ENCODE measurements around the gene HS3ST2. TPM values are rescaled to one million over a fixed set of nuclear protein-coding genes. Genes with fewer than 3 reads are reported as not detected.

HS3ST2 gene
- polyA plus RNA-seq, 2 donors = 0.08 TPM

GRCh38 chr16:22912654-22913053 lies 98.7 kb downstream of the HS3ST2 start:
- no peaks in the 10 kb centered on the region for H3K9me3 ChIP-seq (ENCODE audit: control insufficient read depth in 2 of 2, insufficient read depth in 1 of 2, low read depth in 1 of 2, low read length in 1 of 2)
- H3K36me3 ChIP-seq (ENCODE audit: control insufficient read depth in 2 of 2, insufficient read depth in 2 of 2, low read length in 1 of 2) = no peaks in the 10 kb centered on the region
- no peaks in the 10 kb centered on the region for H3K27me3 ChIP-seq (ENCODE audit: control insufficient read depth in 1 of 2, insufficient read depth in 2 of 2, low read length in 2 of 2)
- H3K4me1 ChIP-seq (ENCODE audit: control insufficient read depth in 2 of 2, insufficient read depth in 2 of 2, low read length in 1 of 2) = no peaks in the 10 kb centered on the region
- WGBS, 2 donors = 49 to 66% methylated on average over 7 of the region's 7 CpGs
- no peak overlapping the region for H3K4me3 ChIP-seq (ENCODE audit: low read depth in 1 of 2, low read length in 2 of 2)
- no peak overlapping the region for H3K27ac ChIP-seq (ENCODE audit: low read depth in 2 of 2, low read length in 1 of 2)

GRCh38 chr16:22915003-22915402 lies 101.0 kb downstream of the HS3ST2 start:
- no peaks in the 10 kb centered on the region for H3K27me3 ChIP-seq (ENCODE audit: control insufficient read depth in 1 of 2, insufficient read depth in 2 of 2, low read length in 2 of 2)
- no peak overlapping the region for H3K27ac ChIP-seq (ENCODE audit: low read depth in 2 of 2, low read length in 1 of 2)
- H3K4me3 ChIP-seq (ENCODE audit: low read depth in 1 of 2, low read length in 2 of 2) = no peak overlapping the region
- no peaks in the 10 kb centered on the region for H3K9me3 ChIP-seq (ENCODE audit: control insufficient read depth in 2 of 2, insufficient read depth in 1 of 2, low read depth in 1 of 2, low read length in 1 of 2)
- WGBS, 2 donors = 88 to 90% methylated on average over 25 of the region's 25 CpGs
- no peaks in the 10 kb centered on the region for H3K4me1 ChIP-seq (ENCODE audit: control insufficient read depth in 2 of 2, insufficient read depth in 2 of 2, low read length in 1 of 2)
- no peaks in the 10 kb centered on the region for H3K36me3 ChIP-seq (ENCODE audit: control insufficient read depth in 2 of 2, insufficient read depth in 2 of 2, low read length in 1 of 2)

- 77 to 80% methylated on average over 3 of the region's 3 CpGs for WGBS, 2 donors
- Histone ChIP-seq H3K27me3 (ENCODE audit: control insufficient read depth in 1 of 2, insufficient read depth in 2 of 2, low read length in 2 of 2) (no peaks in the 10 kb centered on the region), H3K36me3 (ENCODE audit: control insufficient read depth in 2 of 2, insufficient read depth in 2 of 2, low read length in 1 of 2) (no peaks in the 10 kb centered on the region), H3K4me1 (ENCODE audit: control insufficient read depth in 2 of 2, insufficient read depth in 2 of 2, low read length in 1 of 2) (no peaks in the 10 kb centered on the region), H3K9me3 (ENCODE audit: control insufficient read depth in 2 of 2, insufficient read depth in 1 of 2, low read depth in 1 of 2, low read length in 1 of 2) (no peaks in the 10 kb centered on the region), H3K4me3 (ENCODE audit: low read depth in 1 of 2, low read length in 2 of 2) (no peak overlapping the region), H3K27ac (ENCODE audit: low read depth in 2 of 2, low read length in 1 of 2) (no peak overlapping the region)
Measured at GRCh38 chr16:22923491-22923890, 109.5 kb downstream of the HS3ST2 start.

- Histone ChIP-seq H3K27me3 (ENCODE audit: control insufficient read depth in 1 of 2, insufficient read depth in 2 of 2, low read length in 2 of 2) (no peaks in the 10 kb centered on the region), H3K27ac (ENCODE audit: low read depth in 2 of 2, low read length in 1 of 2) (no peak overlapping the region), H3K36me3 (ENCODE audit: control insufficient read depth in 2 of 2, insufficient read depth in 2 of 2, low read length in 1 of 2) (no peaks in the 10 kb centered on the region), H3K4me1 (ENCODE audit: control insufficient read depth in 2 of 2, insufficient read depth in 2 of 2, low read length in 1 of 2) (no peaks in the 10 kb centered on the region), H3K4me3 (ENCODE audit: low read depth in 1 of 2, low read length in 2 of 2) (no peak overlapping the region), H3K9me3 (ENCODE audit: control insufficient read depth in 2 of 2, insufficient read depth in 1 of 2, low read depth in 1 of 2, low read length in 1 of 2) (no peaks in the 10 kb centered on the region)
- WGBS, 2 donors = 46 to 48% methylated on average over 5 of the region's 5 CpGs
Measured at GRCh38 chr16:22924492-22924891, 110.5 kb downstream of the HS3ST2 start.

GRCh38 chr16:22926105-22926751 lies 112.3 kb downstream of the HS3ST2 start:
- Histone ChIP-seq H3K9me3 (ENCODE audit: control insufficient read depth in 2 of 2, insufficient read depth in 1 of 2, low read depth in 1 of 2, low read length in 1 of 2) (no peaks in the 10 kb centered on the region), H3K36me3 (ENCODE audit: control insufficient read depth in 2 of 2, insufficient read depth in 2 of 2, low read length in 1 of 2) (no peaks in the 10 kb centered on the region), H3K27me3 (ENCODE audit: control insufficient read depth in 1 of 2, insufficient read depth in 2 of 2, low read length in 2 of 2) (no peaks in the 10 kb centered on the region), H3K4me1 (ENCODE audit: control insufficient read depth in 2 of 2, insufficient read depth in 2 of 2, low read length in 1 of 2) (no peaks in the 10 kb centered on the region), H3K4me3 (ENCODE audit: low read depth in 1 of 2, low read length in 2 of 2) (no peak overlapping the region), H3K27ac (ENCODE audit: low read depth in 2 of 2, low read length in 1 of 2) (no peak overlapping the region)
- WGBS, 2 donors = 65 to 71% methylated on average over 10 of the region's 10 CpGs

- Histone ChIP-seq H3K27ac (ENCODE audit: low read depth in 2 of 2, low read length in 1 of 2) (no peak overlapping the region), H3K36me3 (ENCODE audit: control insufficient read depth in 2 of 2, insufficient read depth in 2 of 2, low read length in 1 of 2) (no peaks in the 10 kb centered on the region), H3K4me1 (ENCODE audit: control insufficient read depth in 2 of 2, insufficient read depth in 2 of 2, low read length in 1 of 2) (no peaks in the 10 kb centered on the region), H3K27me3 (ENCODE audit: control insufficient read depth in 1 of 2, insufficient read depth in 2 of 2, low read length in 2 of 2) (no peaks in the 10 kb centered on the region), H3K9me3 (ENCODE audit: control insufficient read depth in 2 of 2, insufficient read depth in 1 of 2, low read depth in 1 of 2, low read length in 1 of 2) (no peaks in the 10 kb centered on the region), H3K4me3 (ENCODE audit: low read depth in 1 of 2, low read length in 2 of 2) (no peak overlapping the region)
- WGBS, 2 donors = 35 to 45% methylated on average over 3 of the region's 3 CpGs
Measured at GRCh38 chr16:22927306-22927705, 113.3 kb downstream of the HS3ST2 start.

- Histone ChIP-seq H3K4me3 (ENCODE audit: low read depth in 1 of 2, low read length in 2 of 2) (no peak overlapping the region), H3K4me1 (ENCODE audit: control insufficient read depth in 2 of 2, insufficient read depth in 2 of 2, low read length in 1 of 2) (peaks cover 0 to 3% of the 10 kb centered on the region in 2 donors), H3K27me3 (ENCODE audit: control insufficient read depth in 1 of 2, insufficient read depth in 2 of 2, low read length in 2 of 2) (no peaks in the 10 kb centered on the region), H3K36me3 (ENCODE audit: control insufficient read depth in 2 of 2, insufficient read depth in 2 of 2, low read length in 1 of 2) (no peaks in the 10 kb centered on the region), H3K9me3 (ENCODE audit: control insufficient read depth in 2 of 2, insufficient read depth in 1 of 2, low read depth in 1 of 2, low read length in 1 of 2) (no peaks in the 10 kb centered on the region), H3K27ac (ENCODE audit: low read depth in 2 of 2, low read length in 1 of 2) (no peak overlapping the region)
- WGBS, 2 donors = 29 to 35% methylated on average over 5 of the region's 5 CpGs
Measured at GRCh38 chr16:22928882-22929435, 115.0 kb downstream of the HS3ST2 start.

GRCh38 chr16:22929461-22929860 lies 115.5 kb downstream of the HS3ST2 start:
- Histone ChIP-seq H3K9me3 (ENCODE audit: control insufficient read depth in 2 of 2, insufficient read depth in 1 of 2, low read depth in 1 of 2, low read length in 1 of 2) (no peaks in the 10 kb centered on the region), H3K27ac (ENCODE audit: low read depth in 2 of 2, low read length in 1 of 2) (no peak overlapping the region), H3K27me3 (ENCODE audit: control insufficient read depth in 1 of 2, insufficient read depth in 2 of 2, low read length in 2 of 2) (no peaks in the 10 kb centered on the region), H3K4me1 (ENCODE audit: control insufficient read depth in 2 of 2, insufficient read depth in 2 of 2, low read length in 1 of 2) (peaks cover 0 to 3% of the 10 kb centered on the region in 2 donors), H3K36me3 (ENCODE audit: control insufficient read depth in 2 of 2, insufficient read depth in 2 of 2, low read length in 1 of 2) (no peaks in the 10 kb centered on the region), H3K4me3 (ENCODE audit: low read depth in 1 of 2, low read length in 2 of 2) (no peak overlapping the region)
- WGBS, 2 donors = 22 to 41% methylated on average over 3 of the region's 3 CpGs

- Histone ChIP-seq H3K4me1 (ENCODE audit: control insufficient read depth in 2 of 2, insufficient read depth in 2 of 2, low read length in 1 of 2) (peaks cover 0 to 3% of the 10 kb centered on the region in 2 donors), H3K27ac (ENCODE audit: low read depth in 2 of 2, low read length in 1 of 2) (no peak overlapping the region)
- 37 to 45% methylated on average over 8 of the region's 8 CpGs for WGBS, 2 donors
Measured at GRCh38 chr16:22932032-22932771, 118.2 kb downstream of the HS3ST2 start.

More at GRCh38 chr16:22932032-22932771, 118.2 kb downstream of the HS3ST2 start:
- Histone ChIP-seq H3K27me3 (ENCODE audit: control insufficient read depth in 1 of 2, insufficient read depth in 2 of 2, low read length in 2 of 2) (no peaks in the 10 kb centered on the region), H3K4me3 (ENCODE audit: low read depth in 1 of 2, low read length in 2 of 2) (no peak overlapping the region), H3K9me3 (ENCODE audit: control insufficient read depth in 2 of 2, insufficient read depth in 1 of 2, low read depth in 1 of 2, low read length in 1 of 2) (no peaks in the 10 kb centered on the region), H3K36me3 (ENCODE audit: control insufficient read depth in 2 of 2, insufficient read depth in 2 of 2, low read length in 1 of 2) (no peaks in the 10 kb centered on the region)

Measured in esophagus (tissue), 2 donors.